Measurements from ENCODE around the gene MYADML2.

DNA sequence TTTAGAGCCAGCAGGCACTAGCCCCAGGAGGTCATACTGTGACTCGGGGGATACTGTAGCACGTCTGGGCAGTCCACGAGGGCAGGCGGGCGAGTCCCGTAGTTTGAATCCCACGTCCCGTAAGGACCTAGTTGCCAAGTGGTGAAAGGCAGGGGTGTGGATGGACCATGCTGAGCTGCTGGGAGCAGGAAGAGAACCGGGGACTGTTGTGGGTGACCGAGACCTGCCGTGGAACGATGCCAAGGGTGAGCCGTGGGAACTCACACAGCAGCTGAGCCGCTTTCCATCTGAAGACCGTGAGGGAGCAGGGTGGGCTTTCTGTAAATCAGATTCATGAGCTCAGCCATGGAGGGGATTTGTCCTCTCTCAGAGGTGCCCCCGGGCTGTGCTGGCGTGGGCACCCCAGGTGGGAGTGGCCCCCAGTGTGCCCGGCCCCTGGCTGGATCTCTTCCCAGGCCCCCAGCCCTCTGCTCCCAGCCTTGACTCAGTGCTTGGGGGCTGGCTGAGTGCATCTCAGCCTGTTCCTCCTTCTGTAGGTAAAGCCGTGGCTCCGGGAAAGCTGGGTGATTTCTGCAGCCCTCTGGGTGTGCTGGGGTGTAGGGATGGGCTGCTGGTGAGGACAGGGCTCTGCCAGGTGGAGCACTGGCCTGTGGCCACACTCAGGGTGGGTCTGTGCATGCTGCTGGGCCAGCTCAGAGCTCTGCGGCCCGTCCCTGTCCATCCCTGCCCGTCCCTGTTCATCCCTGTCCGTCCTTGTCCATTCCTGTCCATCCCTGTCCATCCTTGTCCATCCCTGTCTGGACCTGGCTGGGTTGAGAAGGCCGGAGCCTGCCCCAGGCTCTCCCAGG lies 44.0 kb upstream of the MYADML2 start:
- TF ChIP-seq GATA2 (IDR thresholded peaks at IDR 0.05; ENCODE audit: low read depth, low read length) (no peak), GATA3 (IDR thresholded peaks at IDR 0.05; ENCODE audit: low read depth, low read length) (no peak)

Measured in SH-SY5Y (cell line).